Psoas muscle (tissue), 8 donors: Measurements from ENCODE around the gene YPEL3. TPM values are rescaled to one million over a fixed set of nuclear protein-coding genes. Genes with fewer than 3 reads are reported as not detected.

Experiments used
- ATAC-seq, 4 donors: fragments of 200-7000 bp; cut with Tn5 transposase; one replicate each; pipeline ENCODE4 v1.9.1; 2020; ENCODE audit warnings: moderate library complexity in 3 of 4, mild to moderate bottlenecking in 2 of 4
- DNase-seq, 2 donors: peaks; one replicate each; pipeline ENCODE4 v3.0.0-alpha.2; 2020
- H3K27ac ChIP-seq: fragments of 200-600 bp; one replicate; pipeline ENCODE4 v1.8.0; 2022
- H3K27me3 ChIP-seq, 3 donors: fragments of 200-600 bp in 1 of 3; one replicate each; pipeline versions ENCODE4 v1.6.1 to v1.8.0; 2013 to 2022; ENCODE audit warnings: low read length in 2 of 3, mild to moderate bottlenecking in 2 of 3, moderate library complexity in 1 of 3; ENCODE audit not compliant: insufficient read depth in 3 of 3
- H3K36me3 ChIP-seq, 2 donors: fragments of 200-600 bp in 1 of 2; one replicate each; pipeline versions ENCODE4 v1.6.1 to v1.8.0; 2013 to 2022; ENCODE audit warnings: low read depth in 1 of 2, mild to moderate bottlenecking in 1 of 2, moderate library complexity in 1 of 2; ENCODE audit not compliant: insufficient read depth in 1 of 2
- H3K4me1 ChIP-seq: fragments of 200-600 bp; one replicate; pipeline ENCODE4 v1.8.0; 2022
- H3K4me3 ChIP-seq: fragments of 200-600 bp; one replicate; pipeline ENCODE4 v1.8.0; 2022; ENCODE audit warnings: mild to moderate bottlenecking
- H3K9me3 ChIP-seq: fragments of 200-600 bp; one replicate; pipeline ENCODE4 v1.8.0; 2022
- CTCF ChIP-seq: fragments of 200-600 bp; IDR thresholded peaks from one replicate; pipeline ENCODE4 v1.8.0; 2022; ENCODE audit warnings: antibody characterized with exemption
- WGBS, 3 donors: extraction: QIAGEN DNeasy Blood & Tissue Kit; methylation state at CpG; one replicate each; pipeline versions ENCODE4 v1.1.6 to v1.1.7; 2013; 5-methylcytosine and 5-hydroxymethylcytosine counted together
- intact Hi-C, 2 donors: fragments of 100-400 bp; cut with DNase I; formaldehyde crosslinking; loops; one replicate each; pipeline versions ENCODE4 v1.11.0 to v1.14.2; 2022
- polyA plus RNA-seq, 3 donors: library from polyadenylated mRNA; stranded (reverse); fragments of 200-250 nt; gene quantifications; one replicate each; pipeline ENCODE4 v1.2.3, GENCODE V29; 2013
- total RNA-seq, 4 donors: library from RNA; stranded (reverse); fragmentation: NEBNext Ultra II Directional in 2 of 4; extraction: Animal tissue kit (Norgen Biotek cat#: 25700) in 2 of 4; gene quantifications; one replicate each; pipeline versions ENCODE4 v1.2.1 to v1.2.4, GENCODE V29; 2021 to 2023
- donor health status: healthy with polysubstance abuse.
- donor health status: DM: no; HTN: no; CAD: no; lungs with moderate emphysema.
- donor health status: Bipolar disorder and iron deficiency.
- donor health status: healthy.
- donor health status: DM: yes; HTN: yes; CAD: no.
- donor health status: DM: no; HTN: no; CAD: no.
- donor health status: DM: no; HTN: no; CAD: no.
- donor health status: DM: yes; HTN: yes; CAD: no.

The YPEL3 gene
- total and polyA plus RNA-seq, 7 donors: 24.8 to 156 (median 72.8) TPM

GRCh38 chr16:30124985-30125379 lies 29.0 kb upstream of the YPEL3 start:
- DNase-seq: no peak
- no peak for TF ChIP-seq CTCF
- no peak overlapping the region for H3K27ac ChIP-seq

GRCh38 chr16:30122604-30123160 lies 26.7 kb upstream of the YPEL3 start:
- DNase-seq (peak in 1 of 2 donors; percentile 25), ATAC-seq (peak; percentile 5 to 38 (median 9))
- Histone ChIP-seq H3K27me3 (no peaks in the 10 kb centered on the region), H3K9me3 (no peaks in the 10 kb centered on the region), H3K4me1 (peaks cover 19% of the 10 kb centered on the region), H3K4me3 (peak overlapping the region; percentile 86), H3K36me3 (peaks cover 0 to 34% of the 10 kb centered on the region in 2 donors), H3K27ac (peak overlapping the region; percentile 97)
- intact Hi-C loops: loop anchor here (2.0 to 10.0 kb wide), 3 partner anchors 26 to 60 kb away; partner anchors contain the start of genes ALDOA (in 1 of the 2), CORO1A (in 1 of the 2) and YPEL3 (in 1 of the 2)
- WGBS, 3 donors: 3 to 6% (median 3%) methylated on average over 32 to 42 of the region's 42 CpGs
- no peak for TF ChIP-seq CTCF

More at GRCh38 chr16:30124985-30125379, 29.0 kb upstream of the YPEL3 start:
- H3K9me3 ChIP-seq: no peaks in the 10 kb centered on the region
- no peak for ATAC-seq
- peaks cover 0 to 13% of the 10 kb centered on the region in 2 donors for H3K36me3 ChIP-seq
- no peaks in the 10 kb centered on the region for H3K27me3 ChIP-seq
- H3K4me3 ChIP-seq: no peak overlapping the region
- intact Hi-C loops: loop anchor here (5.0 to 10.0 kb wide), 2 partner anchors 57 to 60 kb away; partner anchors contain the start of genes ALDOA (in 1 of the 2) and CORO1A (in 1 of the 2)
- 90 to 95% (median 92%) methylated on average over 4 of the region's 4 CpGs for WGBS, 3 donors
- peaks cover 19% of the 10 kb centered on the region for H3K4me1 ChIP-seq

- ATAC-seq (peak; percentile 10 to 45 (median 18)), DNase-seq (peak; percentile 68 to 87)
- TF ChIP-seq CTCF: no peak
- Histone ChIP-seq H3K36me3 (peaks cover 0 to 41% of the 10 kb centered on the region in 2 donors), H3K27ac (peak overlapping the region; percentile 97), H3K9me3 (no peaks in the 10 kb centered on the region), H3K27me3 (no peaks in the 10 kb centered on the region), H3K4me3 (peak overlapping the region; percentile 86), H3K4me1 (peaks cover 19% of the 10 kb centered on the region)
- intact Hi-C loops: loop anchor here (2.0 to 10.0 kb wide), 3 partner anchors 25 to 60 kb away; partner anchors contain the start of genes ALDOA (in 1 of the 2), CORO1A (in 1 of the 2) and YPEL3 (in 1 of the 2)
- 32 to 42% (median 34%) methylated on average over 30 to 31 of the region's 31 CpGs for WGBS, 3 donors
Observed at GRCh38 chr16:30121741-30122571, 25.9 kb upstream of the YPEL3 start.

GRCh38 chr16:30120340-30121105 lies 24.5 kb upstream of the YPEL3 start:
- H3K4me3 ChIP-seq: no peak overlapping the region
- no peaks in the 10 kb centered on the region for H3K9me3 ChIP-seq
- H3K36me3 ChIP-seq: peaks cover 0 to 56% of the 10 kb centered on the region in 2 donors
- no peaks in the 10 kb centered on the region for H3K27me3 ChIP-seq
- ATAC-seq: no peak
- DNase-seq: no peak
- no peak for TF ChIP-seq CTCF
- peaks cover 19% of the 10 kb centered on the region for H3K4me1 ChIP-seq
- WGBS, 3 donors: 89 to 93% (median 90%) methylated on average over 3 of the region's 3 CpGs
- peak overlapping the region; percentile 97 for H3K27ac ChIP-seq
- intact Hi-C loops: loop anchor here (5.0 to 10.0 kb wide), 2 partner anchors 56 to 62 kb away; partner anchors contain the start of genes ALDOA (in 1 of the 2) and CORO1A (in 1 of the 2)
